WTC11 (cell line): Measurements from ENCODE around the gene DHPS. TPM values are rescaled to one million over a fixed set of nuclear protein-coding genes. Genes with fewer than 3 reads are reported as not detected.
A peak's percentile ranks its signal among the peaks of the same experiment; 100 is the strongest.

Experiments
- ATAC-seq: fragments of 200-7000 bp; cut with Tn5 transposase; 2 replicates; pipeline ENCODE4 v1.10.0; 2021; ENCODE audit warnings: mild to moderate bottlenecking, moderate library complexity
- CTCF ChIA-PET: fragments of 300-600 bp; sonication (Branson Sonifier 250); formaldehyde crosslinking; loops from one replicate; lab custom pipeline; 2021; ENCODE audit warnings: antibody characterized with exemption; lab: Charles Lee
- POLR2A ChIA-PET: fragments of 350-600 bp; sonication (Branson Sonifier 250); formaldehyde crosslinking; loops from one replicate; lab custom pipeline; 2021; ENCODE audit warnings: antibody characterized with exemption; lab: Charles Lee
- DNase-seq: peaks from one replicate; pipeline ENCODE4 v3.0.0; 2021; ENCODE audit warnings: low spot score
- H3K27ac Mint-ChIP-seq: 2 replicates; pipeline ENCODE4 v1.8.0; 2021; ENCODE audit warnings: mixed read lengths
- H3K27me3 Mint-ChIP-seq: 2 replicates; pipeline ENCODE4 v1.8.0; 2021; ENCODE audit warnings: low read depth, mild to moderate bottlenecking, moderate library complexity, mixed read lengths
- H3K36me3 Mint-ChIP-seq: 2 replicates; pipeline ENCODE4 v1.8.0; 2021; ENCODE audit warnings: mixed read lengths
- H3K4me1 Mint-ChIP-seq: 2 replicates; pipeline ENCODE4 v1.8.0; 2022; ENCODE audit warnings: mixed read lengths
- H3K4me3 Mint-ChIP-seq: 2 replicates; pipeline ENCODE4 v1.8.0; 2021; ENCODE audit warnings: mild to moderate bottlenecking, moderate library complexity, mixed read lengths
- H3K9me3 Mint-ChIP-seq: 2 replicates; pipeline ENCODE4 v1.8.0; 2021; ENCODE audit warnings: mixed read lengths
- ATF1 ChIP-seq: sonication (generic); formaldehyde crosslinking; IDR thresholded peaks from 2 replicates; pipeline ENCODE4 v1.8.1; 2023; ENCODE audit warnings: mild to moderate bottlenecking, moderate library complexity, missing genetic modification reagents
- ATF3 ChIP-seq: sonication (generic); formaldehyde crosslinking; conservative IDR thresholded peaks from 2 replicates; pipeline ENCODE4 v1.8.1; 2022; ENCODE audit warnings: mild to moderate bottlenecking, missing genetic modification reagents
- CBFB ChIP-seq: sonication (generic); formaldehyde crosslinking; IDR thresholded peaks from 2 replicates; pipeline ENCODE4 v1.8.1; 2022; ENCODE audit warnings: mild to moderate bottlenecking, low read depth, missing genetic modification reagents
- CREM ChIP-seq: sonication (generic); formaldehyde crosslinking; IDR thresholded peaks from 2 replicates; pipeline ENCODE4 v1.8.1; 2022; ENCODE audit warnings: mild to moderate bottlenecking, missing genetic modification reagents, moderate library complexity
- EMX1 ChIP-seq: fragments of 250-450 bp; sonication (Bioruptor Pico); IDR thresholded peaks from 2 replicates; pipeline ENCODE4 v1.8.0; 2021; ENCODE audit warnings: mild to moderate bottlenecking
- FOXP1 ChIP-seq: sonication (generic); formaldehyde crosslinking; IDR thresholded peaks from 2 replicates; pipeline ENCODE4 v1.8.0; 2022; ENCODE audit warnings: missing genetic modification reagents, mild to moderate bottlenecking, moderate library complexity, borderline replicate concordance
- HMGXB4 ChIP-seq: sonication (generic); formaldehyde crosslinking; IDR thresholded peaks from 2 replicates; pipeline ENCODE4 v1.8.1; 2023; ENCODE audit warnings: mild to moderate bottlenecking, moderate library complexity, missing genetic modification reagents
- JAZF1 ChIP-seq: fragments of 250-450 bp; sonication (Bioruptor Pico); IDR thresholded peaks from 2 replicates; pipeline ENCODE4 v1.9.0; 2021; ENCODE audit warnings: moderate library complexity, mild to moderate bottlenecking, inconsistent platforms
- JUN ChIP-seq: sonication (generic); formaldehyde crosslinking; IDR thresholded peaks from 2 replicates; pipeline ENCODE4 v1.8.0; 2023; ENCODE audit warnings: mild to moderate bottlenecking, missing genetic modification reagents
- NFATC4 ChIP-seq: fragments of 250-450 bp; sonication (Bioruptor Pico); IDR thresholded peaks from 2 replicates; pipeline ENCODE4 v1.9.0; 2021; ENCODE audit warnings: mild to moderate bottlenecking
- PRDM15 ChIP-seq: sonication (generic); formaldehyde crosslinking; IDR thresholded peaks from 2 replicates; pipeline ENCODE4 v1.8.0; 2022; ENCODE audit warnings: missing genetic modification reagents
- PRRX2 ChIP-seq: fragments of 250-450 bp; sonication (Bioruptor Pico); IDR thresholded peaks from 2 replicates; pipeline ENCODE4 v1.8.0; 2021; ENCODE audit warnings: mild to moderate bottlenecking
- SMAD4 ChIP-seq: sonication (generic); formaldehyde crosslinking; IDR thresholded peaks from 2 replicates; pipeline ENCODE4 v1.8.0; 2022; ENCODE audit warnings: mild to moderate bottlenecking, missing genetic modification reagents
- SOX15 ChIP-seq: fragments of 250-450 bp; sonication (Bioruptor Pico); IDR thresholded peaks from 2 replicates; pipeline ENCODE4 v1.9.0; 2021; ENCODE audit warnings: mild to moderate bottlenecking
- ZBTB21 ChIP-seq: sonication (generic); formaldehyde crosslinking; IDR thresholded peaks from 2 replicates; pipeline ENCODE4 v1.8.1; 2023; ENCODE audit warnings: mild to moderate bottlenecking, missing genetic modification reagents, borderline replicate concordance
- ZNF219 ChIP-seq: sonication (generic); formaldehyde crosslinking; IDR thresholded peaks from 2 replicates; pipeline ENCODE4 v1.8.0; 2023; ENCODE audit warnings: missing genetic modification reagents, mild to moderate bottlenecking, borderline replicate concordance
- ZNF232 ChIP-seq: sonication (generic); formaldehyde crosslinking; IDR thresholded peaks from 2 replicates; pipeline ENCODE4 v1.8.0; 2022; ENCODE audit warnings: mild to moderate bottlenecking, missing genetic modification reagents
- ZNF281 ChIP-seq: sonication (generic); formaldehyde crosslinking; IDR thresholded peaks from 2 replicates; pipeline ENCODE4 v1.8.0; 2023; ENCODE audit warnings: mild to moderate bottlenecking, missing genetic modification reagents
- ZNF423 ChIP-seq: fragments of 250-450 bp; sonication (Bioruptor Pico); IDR thresholded peaks from 2 replicates; pipeline ENCODE4 v2.1.2; 2022; ENCODE audit warnings: mild to moderate bottlenecking, moderate library complexity
- ZNF671 ChIP-seq: fragments of 250-450 bp; sonication (Bioruptor Pico); IDR thresholded peaks from 2 replicates; pipeline ENCODE4 v1.8.0; 2021; ENCODE audit warnings: mild to moderate bottlenecking
- total RNA-seq: library from RNA; stranded (reverse); gene quantifications from 3 replicates; pipeline ENCODE4 v1.2.3, GENCODE V29; 2021
- TF ChIP-seq, protein P1 (sequence below): sonication (generic); formaldehyde crosslinking; IDR thresholded peaks from 2 replicates; pipeline ENCODE4 v1.8.0; 2022; ENCODE audit warnings: mild to moderate bottlenecking, missing genetic modification reagents
- TF ChIP-seq, protein P2 (sequence below): sonication (generic); formaldehyde crosslinking; IDR thresholded peaks from 2 replicates; pipeline ENCODE4 v1.8.1; 2023; ENCODE audit warnings: mild to moderate bottlenecking, missing genetic modification reagents, moderate library complexity

Gene DHPS
- total RNA-seq, 1 experiment from 2014 or later, result 115 TPM

DNA sequence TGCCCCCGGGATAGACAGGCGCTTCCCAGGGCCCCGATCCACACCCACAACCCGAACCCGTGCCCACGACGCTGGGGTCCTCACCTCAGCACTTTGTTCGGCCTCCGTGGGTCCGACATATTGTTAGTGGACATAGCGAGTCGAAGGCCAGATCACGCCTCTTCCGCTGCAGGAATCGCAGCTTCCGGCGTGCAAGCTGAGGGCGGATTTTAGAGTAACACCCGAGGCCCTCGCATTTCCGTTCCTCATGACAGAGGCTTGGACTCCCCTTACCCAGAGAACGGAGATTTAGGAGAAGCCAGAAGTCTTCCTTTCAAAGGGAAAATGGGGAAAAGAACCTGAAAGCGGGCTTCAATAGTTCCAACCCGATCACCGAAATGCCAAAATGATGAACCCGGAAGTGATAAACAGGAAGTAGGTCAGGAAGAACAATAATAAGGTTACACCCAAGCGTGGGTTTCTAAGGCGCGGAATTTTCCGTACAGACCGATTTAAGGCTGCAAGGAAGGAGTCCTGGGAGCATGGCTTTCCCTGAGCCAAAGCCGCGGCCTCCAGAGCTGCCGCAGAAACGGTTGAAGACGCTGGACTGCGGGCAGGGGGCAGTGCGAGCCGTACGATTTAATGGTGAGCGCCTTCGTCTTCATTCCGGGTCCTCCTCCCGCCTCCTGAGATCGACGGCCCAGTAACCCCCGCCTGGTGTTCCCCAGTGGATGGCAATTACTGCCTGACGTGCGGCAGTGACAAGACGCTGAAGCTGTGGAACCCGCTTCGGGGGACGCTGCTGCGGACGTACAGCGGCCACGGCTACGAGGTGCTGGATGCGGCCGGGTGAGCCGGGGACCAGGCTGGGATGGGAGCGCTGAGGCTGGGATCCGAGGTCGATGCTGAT lies 12.2 kb downstream of the DHPS start (continued):
- TF ChIP-seq ZNF281 (CRISPR knock-in tag) (no peak), PRRX2 (no peak), NFATC4 (CRISPR knock-in tag) (0 out of 2 replicates have a peak, but pooled peaks have one; percentile 57), ZNF232 (CRISPR knock-in tag) (no peak; the same call in 1 of the 2 replicates), ZNF423 (CRISPR knock-in tag) (no peak), JUN (CRISPR knock-in tag) (no peak; the same call in none of the 2 replicates)
- TF ChIP-seq, protein P1, sequence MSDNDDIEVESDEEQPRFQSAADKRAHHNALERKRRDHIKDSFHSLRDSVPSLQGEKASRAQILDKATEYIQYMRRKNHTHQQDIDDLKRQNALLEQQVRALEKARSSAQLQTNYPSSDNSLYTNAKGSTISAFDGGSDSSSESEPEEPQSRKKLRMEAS (CRISPR knock-in tag), result peak; percentile 11; the same call in 1 of the 2 replicates

DNA sequence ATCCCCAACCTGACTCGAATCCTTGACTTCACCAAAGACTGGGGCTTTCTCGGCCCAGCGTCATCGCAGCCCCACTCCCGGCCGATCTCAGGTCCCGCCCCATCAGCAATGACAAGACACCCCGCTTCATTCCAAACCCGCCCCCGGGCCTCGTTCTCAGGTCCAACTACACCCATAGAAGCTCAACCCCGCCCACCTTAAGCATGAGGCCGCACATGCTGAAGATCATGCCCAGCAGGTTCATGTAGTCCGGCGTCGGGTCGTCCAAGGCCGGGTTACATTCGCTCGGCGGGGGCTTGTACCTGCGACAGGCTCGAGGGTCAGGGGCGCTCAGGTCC lies 12.8 kb downstream of the DHPS start:
- DNase-seq, result no peak
- Mint-ChIP-seq H3K27ac (peak overlapping the region; percentile 96), H3K27me3 (no peaks in the 10 kb centered on the region), H3K4me3 (peak overlapping the region; percentile 98), H3K4me1 (peaks cover 33% of the 10 kb centered on the region), H3K36me3 (peaks cover 12% of the 10 kb centered on the region), H3K9me3 (no peaks in the 10 kb centered on the region)
- TF ChIP-seq PRDM15 (CRISPR knock-in tag), result no peak
- TF ChIP-seq ZBTB21 (CRISPR knock-in tag), result no peak
- TF ChIP-seq SMAD4 (CRISPR knock-in tag), result peak; percentile 35; the same call in 1 of the 2 replicates
- TF ChIP-seq HMGXB4 (CRISPR knock-in tag), result 0 out of 2 replicates have a peak, but pooled peaks have one; percentile 2
- 0 out of 2 replicates have a peak, but pooled peaks have one; percentile 21 for TF ChIP-seq EMX1
- no peak for TF ChIP-seq JAZF1
- TF ChIP-seq ZNF671 (CRISPR knock-in tag), result no peak
- TF ChIP-seq SOX15, result no peak
- TF ChIP-seq ZNF219 (CRISPR knock-in tag), result no peak
- TF ChIP-seq FOXP1 (CRISPR knock-in tag), result peak; percentile 51; the same call in 1 of the 2 replicates
- TF ChIP-seq, protein P2, sequence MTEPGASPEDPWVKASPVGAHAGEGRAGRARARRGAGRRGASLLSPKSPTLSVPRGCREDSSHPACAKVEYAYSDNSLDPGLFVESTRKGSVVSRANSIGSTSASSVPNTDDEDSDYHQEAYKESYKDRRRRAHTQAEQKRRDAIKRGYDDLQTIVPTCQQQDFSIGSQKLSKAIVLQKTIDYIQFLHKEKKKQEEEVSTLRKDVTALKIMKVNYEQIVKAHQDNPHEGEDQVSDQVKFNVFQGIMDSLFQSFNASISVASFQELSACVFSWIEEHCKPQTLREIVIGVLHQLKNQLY (CRISPR knock-in tag), result 0 out of 2 replicates have a peak, but pooled peaks have one; percentile 40
- TF ChIP-seq ATF1 (CRISPR knock-in tag), result no peak
- TF ChIP-seq ATF3 (CRISPR knock-in tag), result no peak
- no peak for TF ChIP-seq CREM (CRISPR knock-in tag)
- TF ChIP-seq CBFB (CRISPR knock-in tag), result no peak
- ChIA-PET CTCF (interaction anchor here (1.0 to 1.8 kb wide), 4 partner anchors 12 to 216 kb away, joined by 3 to 6 read pairs (median 3); no protein-coding TSS in a partner anchor), POLR2A (interaction anchor here (1.4 kb wide), 1 partner anchor 184 kb away, joined by 3 read pairs; the partner anchor contains the start of gene ZNF709)
- no peak for ATAC-seq
